K562 (cell line): Measurements from ENCODE around the gene RUFY2. TPM values are rescaled to one million over a fixed set of nuclear protein-coding genes. Genes with fewer than 3 reads are reported as not detected.

ENCODE experiments used
- ATAC-seq: fragments of 200-7000 bp; cut with Tn5 transposase; 3 replicates; pipeline ENCODE4 v1.9.1; 2020; ENCODE audit warnings: moderate library complexity
- BruUV-seq: library from RNA; stranded (reverse); fragments of 400-500 nt; replicated peaks from 2 replicates; lab custom pipeline; 2021; lab: Mats Ljungman, UMichigan
- CTCF ChIA-PET: fragments of 300-600 bp; formaldehyde crosslinking; extraction: SDS; loops from one replicate; lab custom pipeline; 2021; ENCODE audit warnings: low intra/inter-chr PET ratio; lab: Yijun Ruan, JAX
- POLR2A ChIA-PET: fragments of 300-600, 350-650 bp; sonication (Branson Sonifier 250); formaldehyde crosslinking; extraction: SDS; loops from one replicate; lab custom pipeline; 2021; ENCODE audit warnings: antibody characterized with exemption, inconsistent platforms; lab: Yijun Ruan, JAX
- DNase-seq, 4 experiments: peaks; one replicate each; pipeline versions ENCODE4 v3.0.0 to v3.0.0-alpha.2; 2011 to 2018; ENCODE audit warnings: low spot score in 3 of 4, mixed read lengths in 3 of 4; ENCODE audit errors: extremely low read depth in 1 of 4
- FAIRE-seq: peaks from 2 replicates; lab custom pipeline; 2011; peaks lifted over from hg19 to GRCh38; lab: Jason Lieb, UNC
- H2AFZ ChIP-seq: 2 replicates; pipeline ENCODE4 v1.6.0; 2011; ENCODE audit warnings: low read depth, low read length, control low read depth, inconsistent platforms
- H3K27ac ChIP-seq: fragments of 200-600 bp; 3 replicates; pipeline ENCODE4 v1.8.0; 2011; ENCODE audit warnings: low read depth, mild to moderate bottlenecking, control low read depth, inconsistent platforms, low read length, moderate library complexity, mixed read lengths; ENCODE audit errors: extremely low read depth
- H3K27me3 ChIP-seq, 2 experiments: fragments of 300-600 bp in 1 of 2; 2 replicates in 1 of 2; 3 replicates in 1 of 2; pipeline versions ENCODE4 v1.6.0 to v1.8.0; 2011; ENCODE audit warnings: inconsistent platforms in 2 of 2, low read length in 2 of 2, mild to moderate bottlenecking in 1 of 2, mixed read lengths in 1 of 2, moderate library complexity in 1 of 2; ENCODE audit not compliant: control insufficient read depth in 2 of 2, insufficient read depth in 2 of 2
- H3K36me3 ChIP-seq: fragments of 300-600 bp; 3 replicates; pipeline ENCODE4 v1.8.0; 2011; ENCODE audit warnings: mild to moderate bottlenecking, low read length, inconsistent platforms; ENCODE audit not compliant: control insufficient read depth, insufficient read depth
- H3K4me1 ChIP-seq, 2 experiments: fragments of 200-600 bp in 1 of 2; replicated peaks in 1 of 2; 2 replicates in 1 of 2; 3 replicates in 1 of 2; pipeline versions ENCODE4 v1.5.1 to v1.8.0; 2011; ENCODE audit warnings: inconsistent platforms in 2 of 2, low read length in 2 of 2, mild to moderate bottlenecking in 1 of 2, mixed read lengths in 1 of 2, moderate library complexity in 1 of 2; ENCODE audit not compliant: control insufficient read depth in 2 of 2, insufficient read depth in 2 of 2
- H3K4me2 ChIP-seq: 2 replicates; pipeline ENCODE4 v1.6.1; 2011; ENCODE audit warnings: low read length, control low read depth, inconsistent platforms, mixed read lengths; ENCODE audit not compliant: insufficient read depth
- H3K4me3 ChIP-seq: fragments of 200-600 bp; sonication (generic), shearing (Covaris generic); 2 replicates; pipeline ENCODE4 v1.5.1; 2016; ENCODE audit warnings: control low read depth, inconsistent platforms
- H3K79me2 ChIP-seq: fragments of 200-600 bp; 3 replicates; pipeline ENCODE4 v1.8.0; 2011; ENCODE audit warnings: low read length, inconsistent platforms; ENCODE audit not compliant: control insufficient read depth, insufficient read depth
- H3K9ac ChIP-seq, 2 experiments: 2 replicates each; pipeline versions ENCODE4 v1.6.0 to v1.6.1; 2011; ENCODE audit warnings: low read depth in 2 of 2, low read length in 2 of 2, control low read depth in 1 of 2, inconsistent platforms in 1 of 2, mild to moderate bottlenecking in 1 of 2, mixed read lengths in 1 of 2; ENCODE audit not compliant: insufficient read depth in 1 of 2
- H3K9me1 ChIP-seq: one replicate; pipeline ENCODE4 v1.6.0; 2011; ENCODE audit warnings: inconsistent platforms, mild to moderate bottlenecking, low read length, moderate library complexity; ENCODE audit not compliant: control insufficient read depth, insufficient read depth
- H3K9me3 ChIP-seq: replicated peaks from 2 replicates; pipeline ENCODE4 v1.5.1; 2011; ENCODE audit warnings: low read depth, low read length, inconsistent platforms; ENCODE audit not compliant: control insufficient read depth, insufficient read depth
- H4K20me1 ChIP-seq: replicated peaks from 2 replicates; pipeline ENCODE4 v1.6.1; 2011; ENCODE audit warnings: low read length, inconsistent platforms, mixed read lengths; ENCODE audit not compliant: control insufficient read depth, insufficient read depth
- CHD7 ChIP-seq: fragments of 200-600 bp; sonication (generic); IDR thresholded peaks from one replicate; pipeline ENCODE4 v1.6.1; 2012; ENCODE audit warnings: mild to moderate bottlenecking, low read depth, low read length, inconsistent platforms
- RBM22 ChIP-seq: fragments of 200-400 bp; formaldehyde crosslinking; IDR thresholded peaks from 2 replicates; pipeline ENCODE4 v1.6.1; 2018; ENCODE audit warnings: low read length, low read depth; ENCODE audit not compliant: poor library complexity, severe bottlenecking
- SPI1 ChIP-seq: IDR thresholded peaks from 2 replicates; pipeline ENCODE4 v1.6.1; 2011; ENCODE audit warnings: low read depth, low read length, control low read depth, borderline replicate concordance
- ZBTB8A ChIP-seq: fragments of 450-650 bp; IDR thresholded peaks from 2 replicates; pipeline ENCODE4 v1.6.1; 2018; ENCODE audit warnings: mild to moderate bottlenecking, moderate library complexity; ENCODE audit not compliant: partially characterized antibody
- WGBS: fragments of 100-300 bp; shearing (Covaris generic); methylation state at CpG from one replicate; pipeline ENCODE4 v1.1.6; 2016; ENCODE audit warnings: low coverage, mixed read lengths; ENCODE audit not compliant: insufficient coverage; ENCODE audit errors: missing lambda C conversion rate; 5-methylcytosine and 5-hydroxymethylcytosine counted together
- in situ Hi-C: fragments of 300-500 bp; cut with MboI; formaldehyde crosslinking; loops from 4 replicates; pipeline ENCODE4 v1.15.0; 2018; ENCODE audit warnings: inconsistent platforms, mixed read lengths
- intact Hi-C: fragments of 100-400 bp; cut with micrococcal nuclease; formaldehyde crosslinking; loops from 2 replicates; pipeline ENCODE4 v1.14.2; 2022
- polyA plus RNA-seq, 8 experiments: library from polyadenylated mRNA; depleted of rRNA in 4 of 8; stranded (reverse) in 5 of 8; unstranded in 3 of 8; fragments of >200 nt; fragmentation: Nextera tagmentation in 2 of 8; fragmentation: Illumina TruSeq in 1 of 8; extraction: Ambion mirVana in 2 of 8; extraction: Trizol in 1 of 8; gene quantifications; 2 replicates each; pipeline versions ENCODE4 v1.2.1 to v1.2.3, GENCODE V29; 2011 to 2014; ENCODE audit warnings: inconsistent platforms in 1 of 8, missing spikeins in 1 of 8
- total RNA-seq, 7 experiments: library from RNA; depleted of rRNA in 6 of 7; stranded (reverse); fragments of >200 nt in 6 of 7; fragmentation: Illumina TruSeq in 2 of 7; extraction: Trizol in 2 of 7; gene quantifications; 2 replicates each; pipeline versions ENCODE4 v1.2.1 to v1.2.3, GENCODE V29; 2011 to 2021; ENCODE audit warnings: low replicate concordance in 1 of 7

RUFY2 gene
- total and polyA plus RNA-seq, 9 of the 15 experiments (the other 6 are each of a cell fraction or from before 2014, with no cell fraction given) = 3.7 to 20.1 (median 12.6) TPM

- peak; percentile 45 for TF ChIP-seq RBM22
- no peak for TF ChIP-seq SPI1
Measured at GRCh38 chr10:68333440-68334431, 73.3 kb downstream of the RUFY2 start (continued).

DNA sequence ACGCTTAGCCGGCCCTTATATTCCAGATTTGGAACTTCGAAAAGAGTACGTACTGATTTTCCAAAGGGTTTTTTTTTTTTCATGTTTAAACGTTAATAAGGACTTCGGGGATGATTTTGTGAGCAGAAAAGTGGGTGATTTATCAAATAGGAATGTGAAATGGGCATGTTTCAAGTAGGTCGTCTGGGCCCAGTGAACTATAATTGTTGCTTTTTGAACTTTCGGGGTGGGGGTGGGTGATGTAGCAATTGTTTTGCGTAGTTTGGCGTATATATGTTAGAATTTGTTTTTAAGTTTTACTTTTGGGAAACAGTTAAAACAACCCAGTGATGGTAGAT lies 74.0 kb downstream of the RUFY2 start:
- peak overlapping the region; percentile 92 for H3K4me2 ChIP-seq
- 0% methylated on average over 10 of the region's 10 CpGs for WGBS
- in situ Hi-C loops (no loop called here), intact Hi-C loops (loop anchor here (10.0 kb wide), 1 partner anchor 538 kb away; no protein-coding TSS in a partner anchor)
- ATAC-seq (no peak), FAIRE-seq (no peak), DNase-seq (no peak)
- H3K27me3 ChIP-seq = no peaks in the 10 kb centered on the region
- peak overlapping the region; percentile 66 for H3K4me3 ChIP-seq
- POLR2A ChIA-PET = interaction anchor here (0.6 to 5.4 kb wide), 28 partner anchors 8 to 654 kb away, joined by 3 to 104 read pairs (median 4); partner anchors contain the start of gene SIRT1
- peak overlapping the region; percentile 98 to 100 for H3K9ac ChIP-seq
- H2AFZ ChIP-seq = no peak overlapping the region
- H3K9me3 ChIP-seq = no peaks in the 10 kb centered on the region
- CTCF ChIA-PET = interaction anchor here (0.6 kb wide), 1 partner anchor 120 kb away, joined by 3 read pairs; no protein-coding TSS in a partner anchor
- H3K9me1 ChIP-seq = peaks cover 7% of the 10 kb centered on the region
- H3K79me2 ChIP-seq = peaks cover 72% of the 10 kb centered on the region
- peak overlapping the region; percentile 98 for H3K27ac ChIP-seq
- peaks cover 31% of the 10 kb centered on the region for H4K20me1 ChIP-seq
- BruUV-seq = no TSS peak
- H3K36me3 ChIP-seq = peaks cover 50% of the 10 kb centered on the region
- H3K4me1 ChIP-seq = peaks cover 16 to 27% of the 10 kb centered on the region in 2 experiments; a peak in 4 of 5 replicates
- TF ChIP-seq CHD7 = no peak
- no peak for TF ChIP-seq ZBTB8A
